IPS DF 4.7 (cell line): ENCODE results near the gene PLA2G2D.

Experiments
- DNase-seq: peaks from one replicate; pipeline ENCODE4 v3.0.0-alpha.2; 2013; ENCODE audit warnings: low spot score; ENCODE audit errors: extremely low read depth

PLA2G2D gene

DNA sequence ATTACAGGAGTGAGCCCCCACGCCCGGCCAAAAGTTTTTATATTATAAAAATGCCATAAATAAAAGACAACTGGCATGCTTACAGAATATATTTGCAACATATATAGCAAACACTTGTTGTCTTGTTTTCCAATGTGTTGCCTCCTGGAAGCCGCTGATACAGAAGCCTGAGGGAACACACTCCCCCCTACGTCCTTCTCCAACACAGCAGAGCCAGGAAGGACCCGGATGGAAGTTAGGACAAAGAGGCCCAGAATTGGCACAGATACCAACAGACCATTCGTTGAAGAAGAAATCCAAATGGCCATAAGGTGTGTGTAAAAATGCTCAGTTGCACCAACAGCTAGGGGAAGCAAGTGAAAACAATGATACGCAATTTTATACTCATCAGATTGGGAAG lies 50.6 kb downstream of the PLA2G2D start:
- DNase-seq: no peak

DNA sequence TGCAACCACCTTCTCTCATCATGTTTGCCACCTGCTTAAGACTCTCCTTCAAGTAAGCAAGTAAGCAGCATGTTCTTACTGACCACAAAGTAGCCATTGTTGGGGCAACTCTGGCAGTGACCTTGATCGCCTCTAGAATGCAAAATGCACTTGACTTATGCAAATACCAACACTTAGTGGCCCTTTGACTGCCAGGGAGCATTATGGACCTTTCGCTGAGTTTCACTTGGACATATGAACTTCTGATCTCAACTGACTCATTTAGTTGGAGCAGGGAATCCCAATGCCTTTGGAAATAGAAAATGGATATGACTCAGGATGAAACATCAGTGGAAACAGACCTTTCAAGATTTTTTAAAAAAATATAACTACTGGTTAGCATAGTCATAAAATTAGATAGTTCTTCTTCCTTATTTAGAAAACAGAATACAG lies 55.5 kb downstream of the PLA2G2D start:
- no peak for DNase-seq
